Embryonic facial prominence (tissue), 1 donor: ENCODE measurements around the gene EIF3CL.
"Not testable (repeated sequence)": the region's sequence is repeated elsewhere in the genome, so short reads cannot be mapped to it uniquely, and the experiment has no call there.

Experiments used
- DNase-seq: peaks from one replicate; pipeline ENCODE4 v3.0.0-alpha.2; 2016; ENCODE audit errors: extremely low spot score

Gene EIF3CL

DNA sequence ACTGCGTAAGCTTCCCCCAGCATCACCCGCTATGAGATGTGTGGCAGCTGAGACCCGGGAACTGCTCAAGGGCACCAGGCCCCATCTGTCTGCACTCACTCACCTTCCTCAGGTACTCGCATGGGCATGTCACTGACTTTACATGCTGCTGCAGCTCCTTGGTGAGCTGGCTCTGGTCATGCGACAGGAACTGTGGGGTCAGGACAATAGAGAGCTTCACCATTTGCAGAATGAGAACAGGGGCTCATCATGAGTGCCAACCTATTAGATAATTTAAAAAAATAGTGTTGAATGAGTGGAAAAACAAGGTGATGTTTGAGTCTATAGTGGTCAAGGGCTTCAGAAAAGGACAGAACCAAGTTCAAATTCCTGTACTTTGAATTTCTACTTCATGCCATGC, 41.0 kb downstream of the EIF3CL start:
- DNase-seq, result not testable (repeated sequence)

DNA sequence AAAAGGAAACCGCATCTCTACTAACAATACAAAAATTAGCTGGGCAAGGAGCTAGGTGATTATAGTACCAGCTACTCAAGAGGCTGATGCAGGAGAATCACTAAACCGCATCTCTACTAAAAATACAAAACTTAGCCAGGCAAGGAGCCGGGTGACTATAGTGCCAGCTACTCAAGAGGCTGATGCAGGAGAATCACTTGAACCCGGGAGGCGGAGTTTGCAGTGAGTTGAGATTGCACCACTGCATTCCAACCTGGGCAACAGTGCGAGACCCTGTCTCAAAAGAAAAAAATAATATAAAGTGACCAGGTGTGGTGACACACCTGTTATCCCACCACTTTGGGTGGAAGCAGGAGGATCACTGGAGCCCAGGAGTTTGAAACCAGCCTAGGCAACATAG, 65.4 kb downstream of the EIF3CL start:
- not testable (repeated sequence) for DNase-seq

DNA sequence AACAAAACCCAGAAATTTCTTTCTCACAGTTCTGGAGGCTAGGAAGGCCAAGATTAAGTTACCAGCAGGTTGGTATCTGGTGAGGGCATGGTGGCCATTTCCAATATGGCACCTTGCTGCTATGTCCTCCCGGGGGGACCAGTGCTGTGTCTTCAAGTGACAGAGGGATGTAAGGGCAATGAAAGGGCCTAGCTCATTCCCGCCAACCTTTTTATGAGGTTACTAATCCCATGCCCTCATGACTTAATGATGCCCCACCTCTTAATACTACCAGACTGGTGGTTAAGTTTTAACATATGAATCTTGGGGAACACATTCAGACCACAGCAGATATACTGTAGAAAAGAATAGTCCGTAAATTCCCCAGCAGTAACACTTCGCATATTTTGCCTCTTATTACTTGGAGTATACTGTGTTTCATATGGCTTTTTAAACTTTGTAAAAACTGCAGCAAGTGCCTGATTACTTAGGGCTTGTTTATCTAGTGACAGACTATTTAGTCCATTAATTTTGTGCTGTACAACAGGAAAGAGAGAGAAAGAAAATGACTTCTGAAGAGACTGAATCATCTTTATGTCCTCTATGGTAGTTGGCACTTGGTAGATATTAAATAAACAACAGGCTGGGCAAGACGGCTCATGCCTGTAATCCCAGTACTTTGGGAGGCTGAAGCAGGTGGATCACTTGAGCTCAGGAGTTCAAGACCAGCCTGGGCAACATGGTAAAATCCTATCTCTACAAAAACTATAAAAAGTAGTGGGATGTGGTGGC, 66.5 kb downstream of the EIF3CL start:
- not testable (repeated sequence) for DNase-seq

DNA sequence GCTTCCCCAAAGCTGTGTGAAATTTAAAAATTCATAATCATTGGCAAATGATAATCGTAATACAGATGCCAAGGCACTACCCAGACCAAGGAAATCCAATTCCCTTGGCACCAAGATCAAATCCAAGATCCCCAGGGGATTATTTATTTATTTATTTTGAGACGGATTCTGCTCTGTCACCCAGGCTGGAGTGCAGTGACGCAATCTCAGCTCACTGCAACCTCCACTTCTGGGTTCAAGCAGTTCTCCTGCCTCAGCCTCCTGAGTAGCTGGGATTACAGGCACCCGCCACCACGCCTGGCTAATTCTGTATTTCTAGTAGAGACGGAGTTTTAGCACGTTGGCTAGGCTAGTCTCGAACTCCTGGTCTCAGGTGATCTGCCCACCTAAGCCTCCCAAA, 68.0 kb downstream of the EIF3CL start:
- DNase-seq, result not testable (repeated sequence)

DNA sequence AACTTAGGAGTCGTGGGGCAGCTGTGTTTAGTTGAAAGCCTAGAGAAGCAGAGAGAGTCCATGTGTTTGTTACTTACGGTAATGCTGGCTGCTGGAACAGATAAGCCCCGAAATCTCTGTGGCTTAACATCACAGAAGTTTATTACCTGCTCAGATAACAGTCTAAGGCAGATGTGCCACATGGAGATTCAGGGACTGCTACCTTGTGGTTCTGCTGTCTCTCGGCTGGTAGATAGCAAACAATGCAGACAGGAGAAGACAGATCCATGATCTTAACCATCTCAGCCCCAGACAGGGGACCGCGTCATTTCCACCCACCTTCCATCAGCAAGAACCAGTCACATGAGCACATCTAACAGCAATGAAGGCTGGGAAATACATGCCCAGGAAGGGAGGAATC, 71.0 kb downstream of the EIF3CL start:
- not testable (repeated sequence) for DNase-seq

DNA sequence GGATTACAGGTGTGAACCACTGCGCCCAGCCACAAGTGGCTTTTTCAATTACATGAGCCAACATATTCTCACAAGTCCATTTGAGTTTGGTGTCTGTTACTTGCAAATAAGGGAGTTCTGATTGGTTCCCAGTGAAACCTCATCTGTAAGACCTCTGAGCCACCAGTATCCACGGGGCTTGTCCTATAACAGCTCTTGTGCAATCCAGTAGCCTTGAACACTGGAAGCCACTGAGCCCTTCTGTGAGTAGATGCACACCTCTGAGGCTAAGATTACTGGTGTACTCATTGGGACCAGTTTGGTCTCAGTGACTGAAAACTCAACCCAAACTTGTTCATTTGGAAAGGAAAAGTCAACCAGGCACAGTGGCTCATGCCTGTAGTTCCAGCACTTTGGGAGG, 72.7 kb downstream of the EIF3CL start:
- DNase-seq, result not testable (repeated sequence)

DNA sequence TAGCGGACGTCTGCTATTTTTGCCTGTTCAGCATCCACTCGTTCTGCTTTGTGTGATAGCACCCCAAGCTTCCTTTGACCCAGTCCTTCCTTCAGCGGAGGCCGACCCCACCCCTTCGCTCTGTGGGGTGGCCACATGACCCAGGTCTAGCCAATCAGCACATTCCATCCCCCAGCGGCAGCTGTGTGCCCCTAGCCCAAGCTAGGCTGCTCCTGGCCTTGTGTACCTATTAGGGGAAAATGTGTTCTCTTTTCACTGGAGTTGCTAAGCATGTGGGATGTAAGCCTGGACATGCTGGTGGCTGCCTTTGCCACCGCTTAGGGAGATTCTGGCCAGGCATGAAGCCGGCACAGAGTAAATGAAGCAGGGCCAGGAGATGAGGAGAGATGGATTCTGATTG, 73.4 kb downstream of the EIF3CL start:
- DNase-seq, result not testable (repeated sequence)
